Measurements from ENCODE around the gene ZNF35.

DNA sequence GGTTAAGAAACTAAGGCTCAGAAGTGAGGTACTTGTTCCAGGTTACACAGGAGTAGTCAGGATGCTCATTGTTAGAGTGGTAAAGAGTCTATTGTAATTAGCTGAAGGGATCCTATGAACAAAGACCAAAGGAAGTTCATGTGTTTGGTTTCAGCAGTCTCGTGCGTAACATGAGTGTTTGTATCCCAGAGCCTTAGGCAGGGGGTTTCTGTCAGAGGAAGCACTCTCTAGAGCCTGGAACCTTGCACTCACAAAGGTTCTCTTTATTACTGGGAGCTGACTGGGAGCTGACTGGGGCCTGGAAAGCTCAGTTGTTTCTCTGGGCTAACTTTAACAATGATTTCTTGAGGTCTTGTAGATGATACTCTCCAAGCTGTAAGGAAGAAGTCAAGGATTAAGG, 19.8 kb upstream of the ZNF35 start:
- TF ChIP-seq ZFP3 (CRISPR knock-in tag; IDR thresholded peaks at IDR 0.05) = no peak
- TF ChIP-seq, protein P1, sequence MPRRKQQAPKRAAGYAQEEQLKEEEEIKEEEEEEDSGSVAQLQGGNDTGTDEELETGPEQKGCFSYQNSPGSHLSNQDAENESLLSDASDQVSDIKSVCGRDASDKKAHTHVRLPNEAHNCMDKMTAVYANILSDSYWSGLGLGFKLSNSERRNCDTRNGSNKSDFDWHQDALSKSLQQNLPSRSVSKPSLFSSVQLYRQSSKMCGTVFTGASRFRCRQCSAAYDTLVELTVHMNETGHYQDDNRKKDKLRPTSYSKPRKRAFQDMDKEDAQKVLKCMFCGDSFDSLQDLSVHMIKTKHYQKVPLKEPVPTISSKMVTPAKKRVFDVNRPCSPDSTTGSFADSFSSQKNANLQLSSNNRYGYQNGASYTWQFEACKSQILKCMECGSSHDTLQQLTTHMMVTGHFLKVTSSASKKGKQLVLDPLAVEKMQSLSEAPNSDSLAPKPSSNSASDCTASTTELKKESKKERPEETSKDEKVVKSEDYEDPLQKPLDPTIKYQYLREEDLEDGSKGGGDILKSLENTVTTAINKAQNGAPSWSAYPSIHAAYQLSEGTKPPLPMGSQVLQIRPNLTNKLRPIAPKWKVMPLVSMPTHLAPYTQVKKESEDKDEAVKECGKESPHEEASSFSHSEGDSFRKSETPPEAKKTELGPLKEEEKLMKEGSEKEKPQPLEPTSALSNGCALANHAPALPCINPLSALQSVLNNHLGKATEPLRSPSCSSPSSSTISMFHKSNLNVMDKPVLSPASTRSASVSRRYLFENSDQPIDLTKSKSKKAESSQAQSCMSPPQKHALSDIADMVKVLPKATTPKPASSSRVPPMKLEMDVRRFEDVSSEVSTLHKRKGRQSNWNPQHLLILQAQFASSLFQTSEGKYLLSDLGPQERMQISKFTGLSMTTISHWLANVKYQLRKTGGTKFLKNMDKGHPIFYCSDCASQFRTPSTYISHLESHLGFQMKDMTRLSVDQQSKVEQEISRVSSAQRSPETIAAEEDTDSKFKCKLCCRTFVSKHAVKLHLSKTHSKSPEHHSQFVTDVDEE (CRISPR knock-in tag; IDR thresholded peaks at IDR 0.05) = no peak
- no peak for TF ChIP-seq SNAI2 (CRISPR knock-in tag; IDR thresholded peaks at IDR 0.05)
- no peak for TF ChIP-seq ZFP30 (CRISPR knock-in tag; IDR thresholded peaks at IDR 0.05)
- TF ChIP-seq, protein P2, sequence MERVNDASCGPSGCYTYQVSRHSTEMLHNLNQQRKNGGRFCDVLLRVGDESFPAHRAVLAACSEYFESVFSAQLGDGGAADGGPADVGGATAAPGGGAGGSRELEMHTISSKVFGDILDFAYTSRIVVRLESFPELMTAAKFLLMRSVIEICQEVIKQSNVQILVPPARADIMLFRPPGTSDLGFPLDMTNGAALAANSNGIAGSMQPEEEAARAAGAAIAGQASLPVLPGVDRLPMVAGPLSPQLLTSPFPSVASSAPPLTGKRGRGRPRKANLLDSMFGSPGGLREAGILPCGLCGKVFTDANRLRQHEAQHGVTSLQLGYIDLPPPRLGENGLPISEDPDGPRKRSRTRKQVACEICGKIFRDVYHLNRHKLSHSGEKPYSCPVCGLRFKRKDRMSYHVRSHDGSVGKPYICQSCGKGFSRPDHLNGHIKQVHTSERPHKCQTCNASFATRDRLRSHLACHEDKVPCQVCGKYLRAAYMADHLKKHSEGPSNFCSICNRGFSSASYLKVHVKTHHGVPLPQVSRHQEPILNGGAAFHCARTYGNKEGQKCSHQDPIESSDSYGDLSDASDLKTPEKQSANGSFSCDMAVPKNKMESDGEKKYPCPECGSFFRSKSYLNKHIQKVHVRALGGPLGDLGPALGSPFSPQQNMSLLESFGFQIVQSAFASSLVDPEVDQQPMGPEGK (CRISPR knock-in tag; IDR thresholded peaks at IDR 0.05; ENCODE audit: borderline replicate concordance) = no peak
- TF ChIP-seq, protein P3, sequence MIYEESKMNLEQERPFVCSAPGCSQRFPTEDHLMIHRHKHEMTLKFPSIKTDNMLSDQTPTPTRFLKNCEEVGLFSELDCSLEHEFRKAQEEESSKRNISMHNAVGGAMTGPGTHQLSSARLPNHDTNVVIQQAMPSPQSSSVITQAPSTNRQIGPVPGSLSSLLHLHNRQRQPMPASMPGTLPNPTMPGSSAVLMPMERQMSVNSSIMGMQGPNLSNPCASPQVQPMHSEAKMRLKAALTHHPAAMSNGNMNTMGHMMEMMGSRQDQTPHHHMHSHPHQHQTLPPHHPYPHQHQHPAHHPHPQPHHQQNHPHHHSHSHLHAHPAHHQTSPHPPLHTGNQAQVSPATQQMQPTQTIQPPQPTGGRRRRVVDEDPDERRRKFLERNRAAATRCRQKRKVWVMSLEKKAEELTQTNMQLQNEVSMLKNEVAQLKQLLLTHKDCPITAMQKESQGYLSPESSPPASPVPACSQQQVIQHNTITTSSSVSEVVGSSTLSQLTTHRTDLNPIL (CRISPR knock-in tag; IDR thresholded peaks at IDR 0.05; ENCODE audit: low read depth) = no peak
- TF ChIP-seq, protein P4, sequence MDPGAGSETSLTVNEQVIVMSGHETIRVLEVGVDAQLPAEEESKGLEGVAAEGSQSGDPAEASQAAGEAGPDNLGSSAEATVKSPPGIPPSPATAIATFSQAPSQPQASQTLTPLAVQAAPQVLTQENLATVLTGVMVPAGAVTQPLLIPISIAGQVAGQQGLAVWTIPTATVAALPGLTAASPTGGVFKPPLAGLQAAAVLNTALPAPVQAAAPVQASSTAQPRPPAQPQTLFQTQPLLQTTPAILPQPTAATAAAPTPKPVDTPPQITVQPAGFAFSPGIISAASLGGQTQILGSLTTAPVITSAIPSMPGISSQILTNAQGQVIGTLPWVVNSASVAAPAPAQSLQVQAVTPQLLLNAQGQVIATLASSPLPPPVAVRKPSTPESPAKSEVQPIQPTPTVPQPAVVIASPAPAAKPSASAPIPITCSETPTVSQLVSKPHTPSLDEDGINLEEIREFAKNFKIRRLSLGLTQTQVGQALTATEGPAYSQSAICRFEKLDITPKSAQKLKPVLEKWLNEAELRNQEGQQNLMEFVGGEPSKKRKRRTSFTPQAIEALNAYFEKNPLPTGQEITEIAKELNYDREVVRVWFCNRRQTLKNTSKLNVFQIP (CRISPR knock-in tag; IDR thresholded peaks at IDR 0.05; ENCODE audit: borderline replicate concordance, low read depth) = no peak
- TF ChIP-seq TOX (CRISPR knock-in tag; IDR thresholded peaks at IDR 0.05; ENCODE audit: borderline replicate concordance) = no peak
- no peak for TF ChIP-seq CSDC2 (CRISPR knock-in tag; IDR thresholded peaks at IDR 0.05)
- TF ChIP-seq ZNF8 (CRISPR knock-in tag; IDR thresholded peaks at IDR 0.05) = no peak
- TF ChIP-seq TCF4 (CRISPR knock-in tag; IDR thresholded peaks at IDR 0.05; ENCODE audit: borderline replicate concordance) = no peak
- no peak for TF ChIP-seq ARNTL (CRISPR knock-in tag; IDR thresholded peaks at IDR 0.05; ENCODE audit: borderline replicate concordance, low read depth)
- no peak for TF ChIP-seq OSR1 (CRISPR knock-in tag; IDR thresholded peaks at IDR 0.05)
- TF ChIP-seq PPARA (CRISPR knock-in tag; IDR thresholded peaks at IDR 0.05; ENCODE audit: borderline replicate concordance) = no peak
